Heart right ventricle (tissue), 16 donors: Measurements from ENCODE around the gene PPFIA2. TPM values are rescaled to one million over a fixed set of nuclear protein-coding genes. Genes with fewer than 3 reads are reported as not detected.

Source experiments
- ATAC-seq, 8 donors: fragments of 200-7000 bp; cut with Tn5 transposase; one replicate each; pipeline ENCODE4 v1.9.1; 2020; ENCODE audit warnings: mild to moderate bottlenecking in 8 of 8, moderate library complexity in 8 of 8, moderate number of reproducible peaks in 1 of 8
- DNase-seq, 2 donors: peaks; one replicate each; pipeline ENCODE4 v3.0.0-alpha.2; 2020
- H3K27ac ChIP-seq, 10 donors: fragments of 200-600 bp; sonication (generic) in 2 of 10; one replicate each; pipeline versions ENCODE4 v1.5.0 to v1.8.0; 2020 to 2022; ENCODE audit warnings: mild to moderate bottlenecking in 3 of 10
- H3K27me3 ChIP-seq, 7 donors: fragments of 200-600 bp; one replicate each; pipeline ENCODE4 v1.8.0; 2021 to 2022; ENCODE audit warnings: mild to moderate bottlenecking in 2 of 7
- H3K36me3 ChIP-seq, 9 donors: fragments of 200-600 bp; sonication (generic) in 1 of 9; one replicate each; pipeline versions ENCODE4 v1.5.0 to v1.8.0; 2020 to 2022; ENCODE audit warnings: mild to moderate bottlenecking in 2 of 9
- H3K4me1 ChIP-seq, 9 donors: fragments of 200-600 bp; sonication (generic) in 1 of 9; one replicate each; pipeline versions ENCODE4 v1.5.0 to v1.8.0; 2020 to 2022; ENCODE audit warnings: mild to moderate bottlenecking in 4 of 9
- H3K4me3 ChIP-seq, 10 donors: fragments of 200-600 bp; sonication (generic) in 2 of 10; one replicate each; pipeline versions ENCODE4 v1.5.0 to v1.8.0; 2020 to 2022; ENCODE audit warnings: mild to moderate bottlenecking in 7 of 10, moderate library complexity in 2 of 10
- H3K9me3 ChIP-seq, 11 donors: fragments of 200-600 bp in 10 of 11; sonication (generic) in 2 of 11; one replicate each; pipeline versions ENCODE4 v1.5.0 to v1.8.0; 2013 to 2022; ENCODE audit warnings: mild to moderate bottlenecking in 2 of 11, control low read depth in 1 of 11, moderate library complexity in 1 of 11
- WGBS, 2 donors: extraction: QIAGEN DNeasy Blood & Tissue Kit; methylation state at CpG; one replicate each; pipeline ENCODE4 v1.1.7; 2013; ENCODE audit warnings: inconsistent platforms in 1 of 2; 5-methylcytosine and 5-hydroxymethylcytosine counted together
- intact Hi-C, 10 donors: fragments of 100-400 bp; cut with DNase I; formaldehyde crosslinking; loops; one replicate each; pipeline versions ENCODE4 v1.11.1 to v1.14.2; 2022
- polyA plus RNA-seq, 2 donors: library from polyadenylated mRNA; stranded (reverse); fragments of 200-250 nt; gene quantifications; one replicate each; pipeline ENCODE4 v1.2.3, GENCODE V29; 2013
- total RNA-seq, 10 donors: library from RNA; stranded (reverse); fragmentation: NEBNext Ultra II Directional in 3 of 10; extraction: Animal tissue kit (Norgen Biotek cat#: 25700) in 3 of 10; gene quantifications; one replicate each; pipeline versions ENCODE4 v1.2.1 to v1.2.4, GENCODE V29; 2021 to 2023
- TF ChIP-seq, protein P1 (sequence below), 9 donors: fragments of 200-600 bp; sonication (generic) in 2 of 9; IDR thresholded peaks; one replicate each; pipeline versions ENCODE4 v1.5.0 to v1.8.0; 2021 to 2022; ENCODE audit warnings: antibody characterized with exemption in 9 of 9, mild to moderate bottlenecking in 5 of 9, moderate library complexity in 1 of 9
- donor health status: Arrhythmogenic right ventricular cardiomyopathy.
- donor health status: ischemic (EF 13 %, LVEDD 7.1; RV severe dilation, severe dysfunction).
- donor health status: healthy with polysubstance abuse.
- donor health status: DM: no; HTN: yes; CAD: no.
- donor health status: DM: no; HTN: no; CAD: no.
- donor health status: ischemic (EF 25% LVEDD 6.9; RV normal size, moderate dysfunction).
- donor health status: ischemic (EF 25% LVEDD 5.7; RV mildly dilated, moderate dysfunction).
- donor health status: healthy.
- donor health status: DM: yes; HTN: yes; CAD: no.
- donor health status: Ischemic cardiomyopathy.
- donor health status: ischemic (EF 35%, LVEDD 5.7; RV mildly dilated, moderate dysfunction).
- donor health status: nonischemic (EF 11% LVEDD 7.7; RV severe dilation, severe dysfunction).
- donor health status: DM: yes; HTN: yes; CAD: no.
- donor health status: PGD.
- donor health status: ischemic (EF 29% LVEDD 5.4; RV normal size, mild dysfunction).
- donor health status: nonischemic (EF 23%, LVEDD 6.1; RV moderate dilation, normal function).

The PPFIA2 gene
- total and polyA plus RNA-seq, 12 donors: 0.15 to 1.3 (median 0.52) TPM; not detected in 1

DNA sequence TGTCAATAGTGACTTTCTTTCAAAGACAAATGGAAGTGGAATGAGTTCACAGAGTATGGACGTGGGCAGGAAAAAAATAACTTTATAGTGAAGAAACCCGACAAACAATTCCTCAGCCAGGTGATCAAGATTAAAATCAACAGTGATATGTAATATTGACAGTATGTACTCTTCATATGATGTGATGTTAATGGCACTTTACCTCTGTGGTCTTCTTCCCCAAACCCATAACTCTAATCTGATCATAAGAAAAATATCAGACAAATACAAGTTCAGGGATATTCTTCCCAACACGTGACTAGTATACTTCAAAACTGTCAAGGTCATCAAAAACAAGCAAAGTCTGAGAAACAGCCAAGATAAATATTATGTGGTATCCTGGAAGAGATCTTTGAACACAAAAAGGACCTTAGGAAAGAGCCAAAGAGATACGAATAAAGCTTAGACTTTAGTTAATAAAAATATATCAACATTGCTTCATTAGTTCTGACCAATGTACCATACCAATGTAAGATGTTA lies 215.5 kb downstream of the PPFIA2 start:
- 70 to 78% methylated on average over 4 of the region's 4 CpGs for WGBS, 2 donors
- no peak for ATAC-seq

DNA sequence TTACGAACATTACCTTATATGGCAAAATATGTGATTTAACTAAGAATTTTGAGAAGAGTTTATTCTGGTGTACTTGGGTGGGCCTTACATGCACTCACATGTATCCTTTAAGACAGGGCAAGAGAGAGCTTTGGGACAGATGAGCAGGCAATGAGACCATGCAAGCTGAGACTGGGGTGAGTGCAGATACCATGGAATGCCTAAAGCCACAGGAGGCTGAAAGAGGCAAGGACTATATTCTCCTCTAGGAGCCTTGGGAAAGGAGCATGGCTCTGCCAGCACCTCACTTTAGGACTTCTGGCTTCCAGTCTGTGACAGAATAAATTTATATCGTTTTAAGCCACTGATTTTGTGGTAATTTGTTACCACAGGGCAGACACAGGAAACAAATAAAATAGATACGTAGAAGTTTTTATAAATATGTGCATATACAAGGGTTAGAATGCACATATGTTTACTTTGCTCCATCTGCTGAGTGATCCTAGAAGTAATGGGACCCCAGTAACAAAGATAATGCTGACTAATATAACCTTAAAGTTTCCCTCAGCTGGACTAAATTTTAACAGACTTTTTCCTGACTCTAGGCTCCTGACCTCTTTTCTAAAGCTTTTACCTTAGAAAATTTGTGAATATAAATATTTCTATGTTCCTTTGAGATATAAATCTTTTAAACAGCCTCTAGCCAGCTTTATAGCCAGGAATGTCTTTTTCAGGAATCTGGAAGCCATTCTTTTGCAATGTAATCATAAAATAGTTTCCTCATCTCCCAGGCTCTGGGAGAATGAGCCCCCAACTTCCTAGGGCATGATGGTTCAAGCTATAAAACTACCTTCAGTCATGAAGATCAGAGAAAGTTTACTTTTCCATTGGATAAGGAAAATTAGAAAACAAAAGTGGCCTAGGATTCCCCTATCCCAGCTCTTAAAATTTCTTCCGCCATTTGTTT lies 216.8 kb downstream of the PPFIA2 start:
- WGBS, 2 donors: 79 to 85% methylated on average over 4 of the region's 4 CpGs
- no peak for ATAC-seq
- DNase-seq: no peak
- H3K27me3 ChIP-seq: no peaks in the 10 kb centered on the region
- intact Hi-C loops: no loop called here
- H3K27ac ChIP-seq: no peak overlapping the region
- no peaks in the 10 kb centered on the region for H3K9me3 ChIP-seq
- H3K4me3 ChIP-seq: no peak overlapping the region
- TF ChIP-seq, protein P1, sequence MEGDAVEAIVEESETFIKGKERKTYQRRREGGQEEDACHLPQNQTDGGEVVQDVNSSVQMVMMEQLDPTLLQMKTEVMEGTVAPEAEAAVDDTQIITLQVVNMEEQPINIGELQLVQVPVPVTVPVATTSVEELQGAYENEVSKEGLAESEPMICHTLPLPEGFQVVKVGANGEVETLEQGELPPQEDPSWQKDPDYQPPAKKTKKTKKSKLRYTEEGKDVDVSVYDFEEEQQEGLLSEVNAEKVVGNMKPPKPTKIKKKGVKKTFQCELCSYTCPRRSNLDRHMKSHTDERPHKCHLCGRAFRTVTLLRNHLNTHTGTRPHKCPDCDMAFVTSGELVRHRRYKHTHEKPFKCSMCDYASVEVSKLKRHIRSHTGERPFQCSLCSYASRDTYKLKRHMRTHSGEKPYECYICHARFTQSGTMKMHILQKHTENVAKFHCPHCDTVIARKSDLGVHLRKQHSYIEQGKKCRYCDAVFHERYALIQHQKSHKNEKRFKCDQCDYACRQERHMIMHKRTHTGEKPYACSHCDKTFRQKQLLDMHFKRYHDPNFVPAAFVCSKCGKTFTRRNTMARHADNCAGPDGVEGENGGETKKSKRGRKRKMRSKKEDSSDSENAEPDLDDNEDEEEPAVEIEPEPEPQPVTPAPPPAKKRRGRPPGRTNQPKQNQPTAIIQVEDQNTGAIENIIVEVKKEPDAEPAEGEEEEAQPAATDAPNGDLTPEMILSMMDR (IDR thresholded peaks at IDR 0.05): no peak
- H3K4me1 ChIP-seq: no peaks in the 10 kb centered on the region
- H3K36me3 ChIP-seq: no peaks in the 10 kb centered on the region

More for the DNA sequence above, 215.5 kb downstream of the PPFIA2 start:
- H3K27ac ChIP-seq: no peak overlapping the region
- no peaks in the 10 kb centered on the region for H3K36me3 ChIP-seq
- intact Hi-C loops: no loop called here
- H3K27me3 ChIP-seq: no peaks in the 10 kb centered on the region
- no peaks in the 10 kb centered on the region for H3K4me1 ChIP-seq
- TF ChIP-seq, protein P1 (IDR thresholded peaks at IDR 0.05): no peak
- no peak for DNase-seq
- no peak overlapping the region for H3K4me3 ChIP-seq
- H3K9me3 ChIP-seq: no peaks in the 10 kb centered on the region

DNA sequence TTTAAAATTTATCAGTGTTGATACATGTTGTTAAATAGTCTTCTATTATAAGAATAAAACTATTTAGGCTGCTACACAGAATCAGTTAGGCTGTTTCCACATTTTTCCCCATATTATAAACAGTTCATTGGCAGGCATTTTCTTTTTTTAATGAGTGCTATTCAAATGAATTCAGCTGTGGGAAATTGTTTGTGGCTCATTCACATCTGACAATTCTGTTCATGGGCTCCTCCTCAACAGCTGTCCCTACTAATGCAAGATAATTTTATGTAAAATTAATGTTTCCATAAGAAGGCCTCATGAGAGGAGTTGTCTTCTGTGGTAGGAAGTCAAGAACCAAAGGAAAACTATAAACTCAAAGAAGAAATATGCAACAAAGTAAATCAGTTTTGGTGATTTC lies 218.0 kb downstream of the PPFIA2 start:
- intact Hi-C loops: no loop called here
- H3K4me1 ChIP-seq: no peaks in the 10 kb centered on the region
- TF ChIP-seq, protein P1 (IDR thresholded peaks at IDR 0.05): no peak
- ATAC-seq (no peak), DNase-seq (no peak)
- H3K9me3 ChIP-seq: no peaks in the 10 kb centered on the region
- H3K36me3 ChIP-seq: no peaks in the 10 kb centered on the region
- no peak overlapping the region for H3K27ac ChIP-seq
- H3K4me3 ChIP-seq: no peak overlapping the region
- no peaks in the 10 kb centered on the region for H3K27me3 ChIP-seq

DNA sequence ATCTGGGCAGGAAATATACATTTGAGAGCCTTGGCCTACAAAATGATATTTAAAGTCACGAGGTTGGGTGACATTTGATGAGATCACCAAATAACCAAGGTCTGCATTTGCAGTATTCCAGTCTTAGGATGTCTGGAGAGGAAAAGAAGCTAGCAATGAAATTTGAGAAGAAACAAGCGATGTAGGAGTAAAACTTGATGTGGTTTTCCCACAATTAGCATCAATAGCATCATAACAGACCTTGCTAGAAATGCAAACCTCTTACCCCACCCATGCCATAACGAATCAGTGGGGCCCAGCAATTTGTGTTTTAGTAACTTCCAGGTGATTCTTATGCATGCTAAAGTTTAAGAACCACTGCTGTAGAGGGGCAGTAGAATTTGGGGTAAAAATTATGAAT lies 219.9 kb downstream of the PPFIA2 start:
- DNase-seq (no peak), ATAC-seq (no peak)
- Histone ChIP-seq H3K9me3 (no peaks in the 10 kb centered on the region), H3K36me3 (no peaks in the 10 kb centered on the region), H3K27me3 (no peaks in the 10 kb centered on the region), H3K4me1 (no peaks in the 10 kb centered on the region), H3K4me3 (no peak overlapping the region), H3K27ac (no peak overlapping the region)
- TF ChIP-seq, protein P1 (IDR thresholded peaks at IDR 0.05): no peak
- intact Hi-C loops: loop anchor here in 1 of 10 donors (10.0 kb wide), 1 partner anchor 56 kb away; no protein-coding TSS in a partner anchor
- WGBS, 2 donors: 74 to 80% methylated on average over 3 of the region's 3 CpGs
